Neural crest cell (in vitro differentiated cells): ENCODE measurements around the gene PTPRM. TPM values are rescaled to one million over a fixed set of nuclear protein-coding genes. Genes with fewer than 3 reads are reported as not detected.

ENCODE experiments used
- DNase-seq: peaks from one replicate; pipeline ENCODE4 v3.0.0; 2021; ENCODE audit warnings: low read depth, mixed read lengths, low spot score
- H3K27ac Mint-ChIP-seq: one replicate; pipeline ENCODE4 v1.8.0; 2021; ENCODE audit warnings: mild to moderate bottlenecking, mixed read lengths; ENCODE audit not compliant: unreplicated experiment
- H3K27me3 Mint-ChIP-seq: 2 replicates; pipeline ENCODE4 v1.8.0; 2021; ENCODE audit warnings: low read depth, mild to moderate bottlenecking, mixed read lengths
- H3K36me3 Mint-ChIP-seq: 2 replicates; pipeline ENCODE4 v1.8.0; 2021; ENCODE audit warnings: low read depth, mild to moderate bottlenecking, mixed read lengths
- H3K4me1 Mint-ChIP-seq: 2 replicates; pipeline ENCODE4 v1.8.0; 2021; ENCODE audit warnings: mixed read lengths
- H3K4me3 Mint-ChIP-seq: one replicate; pipeline ENCODE4 v1.8.0; 2021; ENCODE audit warnings: mild to moderate bottlenecking, mixed read lengths
- H3K9me3 Mint-ChIP-seq: 2 replicates; pipeline ENCODE4 v1.8.0; 2021; ENCODE audit warnings: mixed read lengths
- CTCF ChIP-seq: fragments of 200-600 bp; sonication (generic); conservative IDR thresholded peaks from 2 replicates; pipeline ENCODE4 v1.5.0; 2021; ENCODE audit warnings: antibody characterized with exemption, mild to moderate bottlenecking
- total RNA-seq: library from RNA; stranded (reverse); gene quantifications from 2 replicates; pipeline ENCODE4 v1.2.1, GENCODE V29; 2021

Gene PTPRM
- total RNA-seq, 1 donor from 2014 or later = 7.7 TPM

DNA sequence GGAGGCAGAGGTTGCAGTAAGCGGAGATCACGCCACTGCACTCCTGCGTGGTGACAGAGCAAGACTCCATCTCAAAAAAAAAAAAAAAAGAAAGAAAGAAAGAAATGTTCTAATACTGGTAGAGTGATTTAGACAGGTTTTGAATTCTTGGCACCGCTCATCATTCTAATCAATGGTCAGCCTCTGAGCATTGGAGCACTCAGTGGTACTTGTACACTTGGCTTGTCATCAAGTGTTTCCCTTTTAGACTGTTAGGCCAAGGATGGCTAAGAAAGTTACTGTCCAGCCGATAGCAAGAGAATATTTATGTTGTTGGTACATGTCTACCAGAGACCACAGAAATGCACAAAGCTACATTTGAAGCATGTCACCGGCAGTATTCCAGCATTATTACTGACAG, 598.0 kb downstream of the PTPRM start:
- Mint-ChIP-seq H3K27me3 (no peaks in the 10 kb centered on the region), H3K9me3 (no peaks in the 10 kb centered on the region), H3K36me3 (no peaks in the 10 kb centered on the region), H3K4me1 (peaks cover 5% of the 10 kb centered on the region), H3K4me3 (no peak overlapping the region), H3K27ac (no peak overlapping the region)
- TF ChIP-seq CTCF = no peak
- no peak for DNase-seq

DNA sequence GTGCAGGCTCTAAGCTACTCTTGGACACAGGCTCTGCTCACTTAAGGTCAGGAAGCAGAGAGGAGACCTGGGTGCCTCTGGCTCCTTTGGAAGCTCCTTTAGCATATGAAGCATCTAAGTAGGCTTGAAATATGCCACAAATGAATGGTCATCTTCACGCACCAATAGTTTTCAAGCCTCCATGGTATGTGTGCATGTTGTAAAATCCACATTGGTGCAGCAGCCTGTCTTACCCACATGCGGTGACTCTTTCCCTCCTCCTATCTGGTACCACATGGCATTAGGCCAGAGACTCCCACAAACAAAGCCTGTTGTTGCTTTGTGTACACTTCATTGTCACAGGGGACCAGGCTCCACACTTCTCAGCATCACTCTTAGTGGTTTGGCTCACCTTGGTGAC, 599.9 kb downstream of the PTPRM start:
- Mint-ChIP-seq H3K4me1 (peaks cover 15% of the 10 kb centered on the region), H3K27me3 (no peaks in the 10 kb centered on the region), H3K27ac (no peak overlapping the region), H3K36me3 (no peaks in the 10 kb centered on the region), H3K9me3 (no peaks in the 10 kb centered on the region), H3K4me3 (no peak overlapping the region)
- no peak for TF ChIP-seq CTCF
- DNase-seq = no peak

DNA sequence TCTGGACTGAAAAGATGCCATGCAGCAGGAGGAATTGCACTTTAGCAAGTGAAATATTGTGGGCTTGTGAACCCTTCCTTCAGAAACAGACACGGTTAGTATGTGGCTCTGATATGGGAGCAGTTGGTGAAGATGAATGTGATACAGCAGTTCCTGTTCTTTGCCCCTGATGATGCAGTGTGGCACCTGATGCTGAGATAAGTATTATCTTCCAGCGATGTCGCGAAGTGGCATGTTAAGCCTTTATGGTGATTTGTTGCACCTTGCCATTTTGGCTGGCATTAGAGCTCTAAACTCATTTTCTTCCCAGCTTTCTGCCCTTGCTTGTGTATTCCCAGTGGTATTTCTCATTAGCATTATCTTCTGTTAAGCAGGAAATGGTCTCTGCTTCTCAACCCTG, 600.6 kb downstream of the PTPRM start:
- no peak overlapping the region for H3K4me3 Mint-ChIP-seq
- H3K27me3 Mint-ChIP-seq = no peaks in the 10 kb centered on the region
- H3K36me3 Mint-ChIP-seq = no peaks in the 10 kb centered on the region
- TF ChIP-seq CTCF = no peak
- no peaks in the 10 kb centered on the region for H3K9me3 Mint-ChIP-seq
- no peak overlapping the region for H3K27ac Mint-ChIP-seq
- DNase-seq = no peak
- H3K4me1 Mint-ChIP-seq = peaks cover 16% of the 10 kb centered on the region

DNA sequence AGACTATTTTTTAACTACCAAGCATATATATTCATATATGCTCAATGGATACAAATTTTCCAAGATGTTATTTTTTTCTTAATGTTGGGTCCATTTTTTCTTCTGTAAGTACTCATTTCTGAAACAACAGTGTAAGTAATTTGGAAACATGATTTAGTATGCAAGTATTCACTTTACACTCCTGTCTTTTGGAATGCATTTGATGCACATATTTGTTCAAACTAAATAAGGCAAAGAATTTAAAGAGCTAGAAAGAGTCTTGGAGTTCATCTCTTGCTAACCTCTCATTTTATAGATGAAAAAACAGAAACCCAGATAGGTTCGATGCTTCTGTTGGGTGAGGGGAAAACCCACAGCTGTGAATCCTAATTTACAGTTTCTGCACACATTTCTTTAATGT, 602.6 kb downstream of the PTPRM start:
- Mint-ChIP-seq H3K36me3 (no peaks in the 10 kb centered on the region), H3K4me3 (no peak overlapping the region), H3K4me1 (peaks cover 28% of the 10 kb centered on the region), H3K27ac (peak overlapping the region; percentile 45), H3K27me3 (no peaks in the 10 kb centered on the region), H3K9me3 (no peaks in the 10 kb centered on the region)
- no peak for TF ChIP-seq CTCF
- DNase-seq = no peak

- no peaks in the 10 kb centered on the region for H3K27me3 Mint-ChIP-seq
- peaks cover 64% of the 10 kb centered on the region for H3K4me1 Mint-ChIP-seq
- no peak overlapping the region for H3K4me3 Mint-ChIP-seq
- DNase-seq = no peak
- H3K36me3 Mint-ChIP-seq = no peaks in the 10 kb centered on the region
- no peak for TF ChIP-seq CTCF
- peak overlapping the region; percentile 47 for H3K27ac Mint-ChIP-seq
- peaks cover 1% of the 10 kb centered on the region for H3K9me3 Mint-ChIP-seq
Observed at GRCh38 chr18:8174771-8175170, 607.7 kb downstream of the PTPRM start.

DNA sequence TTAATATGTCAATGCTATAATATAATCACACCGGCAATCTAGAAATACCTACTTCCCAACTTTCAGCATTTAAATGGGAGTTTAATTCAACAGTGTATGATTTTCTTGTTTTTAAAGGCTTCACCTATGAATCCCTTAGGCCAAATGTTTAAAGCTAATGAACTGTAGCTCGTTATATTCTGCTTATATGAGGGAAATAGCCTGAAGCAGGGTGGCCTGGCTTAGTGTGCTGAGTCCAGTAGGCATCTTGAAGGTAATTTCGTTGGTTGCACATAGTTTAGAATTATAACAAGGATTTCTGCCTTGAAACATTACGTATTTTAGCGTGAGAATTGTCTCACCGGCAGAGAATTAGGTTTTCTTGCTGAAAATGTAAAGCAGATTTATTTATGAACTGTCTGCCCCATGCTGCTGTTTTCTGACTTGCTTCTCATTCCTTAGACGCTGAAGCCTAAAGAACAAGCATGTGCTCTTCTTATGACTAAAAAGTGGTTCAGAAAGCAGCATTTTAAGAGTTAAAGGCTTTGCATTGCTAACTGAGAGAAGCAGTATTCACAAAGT, 608.5 kb downstream of the PTPRM start:
- peaks cover 58% of the 10 kb centered on the region for H3K4me1 Mint-ChIP-seq
- H3K9me3 Mint-ChIP-seq = peaks cover 3% of the 10 kb centered on the region
- H3K36me3 Mint-ChIP-seq = no peaks in the 10 kb centered on the region
- H3K4me3 Mint-ChIP-seq = peak overlapping the region; percentile 45
- DNase-seq = no peak
- no peaks in the 10 kb centered on the region for H3K27me3 Mint-ChIP-seq
- peak overlapping the region; percentile 57 for H3K27ac Mint-ChIP-seq
- TF ChIP-seq CTCF = no peak
